Gastroesophageal sphincter (tissue), 4 donors: ENCODE measurements around the gene ALDOA. TPM values are rescaled to one million over a fixed set of nuclear protein-coding genes. Genes with fewer than 3 reads are reported as not detected.

Experiments used
- ATAC-seq: fragments of 150-250 bp; one replicate; pipeline ENCODE4 v1.9.1; 2016; ENCODE audit warnings: mild to moderate bottlenecking, moderate library complexity
- H3K27ac ChIP-seq, 4 donors: fragments of 200-600 bp; sonication (generic) in 3 of 4; 1 replicate in 3 of 4; 2 replicates in 1 of 4; pipeline ENCODE4 v1.5.1; 2016 to 2019
- H3K27me3 ChIP-seq: fragments of 200-600 bp; sonication (generic); one replicate; pipeline ENCODE4 v1.5.1; 2019
- H3K36me3 ChIP-seq, 2 donors: fragments of 200-600 bp; sonication (generic); one replicate each; pipeline ENCODE4 v1.5.1; 2019; ENCODE audit warnings: control low read depth in 1 of 2
- H3K4me1 ChIP-seq, 3 donors: fragments of 200-600 bp; sonication (generic); 1 replicate in 2 of 3; 2 replicates in 1 of 3; pipeline ENCODE4 v1.5.1; 2016 to 2019; ENCODE audit warnings: control low read depth in 2 of 3
- H3K4me3 ChIP-seq, 2 donors: fragments of 200-600 bp; sonication (generic); one replicate each; pipeline ENCODE4 v1.5.1; 2019; ENCODE audit warnings: mild to moderate bottlenecking in 1 of 2, moderate library complexity in 1 of 2
- H3K9me3 ChIP-seq, 3 donors: fragments of 200-600 bp; sonication (generic); one replicate each; pipeline ENCODE4 v1.5.1; 2017 to 2019; ENCODE audit warnings: control low read depth in 2 of 3
- EP300 ChIP-seq: sonication (generic); formaldehyde crosslinking; IDR thresholded peaks from one replicate; pipeline ENCODE4 v1.6.1; 2017; ENCODE audit warnings: antibody characterized with exemption, mild to moderate bottlenecking
- POLR2A ChIP-seq, 2 donors: fragments of 450-650 bp; IDR thresholded peaks; one replicate each; pipeline ENCODE4 v1.6.1; 2017; ENCODE audit warnings: antibody characterized with exemption in 2 of 2, mild to moderate bottlenecking in 2 of 2, moderate library complexity in 1 of 2
- POLR2AphosphoS5 ChIP-seq: sonication (generic); formaldehyde crosslinking; IDR thresholded peaks from one replicate; pipeline ENCODE4 v1.6.1; 2017; ENCODE audit warnings: antibody characterized with exemption
- WGBS, 2 donors: methylation state at CpG; one replicate each; pipeline ENCODE4 v1.1.5; 2018; ENCODE audit warnings: low coverage in 1 of 2; 5-methylcytosine and 5-hydroxymethylcytosine counted together
- total RNA-seq, 4 donors: library from RNA; depleted of rRNA; stranded (reverse); fragments of >200 nt; gene quantifications; one replicate each; pipeline ENCODE4 v1.1.0, GENCODE V29; 2016
- TF ChIP-seq, protein P1 (sequence below), 4 experiments: fragments of 200-600 bp in 2 of 4; fragments of 450-650 bp in 2 of 4; sonication (generic) in 1 of 4; IDR thresholded peaks; one replicate each; pipeline ENCODE4 v1.5.1; 2017 to 2019; ENCODE audit warnings: antibody characterized with exemption in 4 of 4, mild to moderate bottlenecking in 2 of 4, moderate library complexity in 2 of 4

Gene ALDOA
- total RNA-seq, 4 donors from 2014 or later = 1,018 to 1,914 (median 1,258) TPM

DNA sequence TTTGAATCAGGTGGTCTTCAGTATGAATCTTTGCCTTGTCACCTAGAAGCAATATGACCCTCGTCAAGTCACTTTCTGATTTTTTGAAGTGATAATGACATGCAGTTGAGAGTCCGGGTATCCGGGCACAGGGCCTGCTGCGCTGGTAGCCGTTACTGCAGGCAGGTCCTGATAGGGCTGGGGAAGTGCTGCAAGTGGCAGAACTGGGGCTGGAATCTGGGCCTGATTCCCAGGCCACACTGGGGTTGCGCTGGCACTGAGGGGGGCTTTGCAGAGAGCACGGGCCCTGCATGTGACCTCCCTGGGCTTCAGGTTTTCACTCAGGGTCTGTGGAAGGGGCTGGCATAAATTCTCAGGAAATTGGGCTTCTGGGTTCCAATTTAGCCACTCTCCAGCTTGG is 13.2 kb downstream of the ALDOA start:
- H3K4me1 ChIP-seq = peaks cover 0 to 45% (median 17%) of the 10 kb centered on the region in 3 donors
- TF ChIP-seq POLR2AphosphoS5 (no peak), POLR2A (IDR thresholded peaks at IDR 0.05) (no peak), EP300 (no peak)
- TF ChIP-seq, protein P1, sequence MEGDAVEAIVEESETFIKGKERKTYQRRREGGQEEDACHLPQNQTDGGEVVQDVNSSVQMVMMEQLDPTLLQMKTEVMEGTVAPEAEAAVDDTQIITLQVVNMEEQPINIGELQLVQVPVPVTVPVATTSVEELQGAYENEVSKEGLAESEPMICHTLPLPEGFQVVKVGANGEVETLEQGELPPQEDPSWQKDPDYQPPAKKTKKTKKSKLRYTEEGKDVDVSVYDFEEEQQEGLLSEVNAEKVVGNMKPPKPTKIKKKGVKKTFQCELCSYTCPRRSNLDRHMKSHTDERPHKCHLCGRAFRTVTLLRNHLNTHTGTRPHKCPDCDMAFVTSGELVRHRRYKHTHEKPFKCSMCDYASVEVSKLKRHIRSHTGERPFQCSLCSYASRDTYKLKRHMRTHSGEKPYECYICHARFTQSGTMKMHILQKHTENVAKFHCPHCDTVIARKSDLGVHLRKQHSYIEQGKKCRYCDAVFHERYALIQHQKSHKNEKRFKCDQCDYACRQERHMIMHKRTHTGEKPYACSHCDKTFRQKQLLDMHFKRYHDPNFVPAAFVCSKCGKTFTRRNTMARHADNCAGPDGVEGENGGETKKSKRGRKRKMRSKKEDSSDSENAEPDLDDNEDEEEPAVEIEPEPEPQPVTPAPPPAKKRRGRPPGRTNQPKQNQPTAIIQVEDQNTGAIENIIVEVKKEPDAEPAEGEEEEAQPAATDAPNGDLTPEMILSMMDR (IDR thresholded peaks at IDR 0.05) = no peak
- peaks cover 0 to 69% of the 10 kb centered on the region in 2 donors for H3K36me3 ChIP-seq
- no peak overlapping the region for H3K4me3 ChIP-seq
- WGBS, 2 donors = 72 to 80% methylated on average over 1 to 2 of the region's 7 CpGs
- ATAC-seq = no peak
- no peak overlapping the region for H3K27ac ChIP-seq
- no peaks in the 10 kb centered on the region for H3K9me3 ChIP-seq
- no peaks in the 10 kb centered on the region for H3K27me3 ChIP-seq

GRCh38 chr16:30079480-30079879 is 13.9 kb downstream of the ALDOA start:
- no peak for ATAC-seq
- Histone ChIP-seq H3K36me3 (peaks cover 0 to 75% of the 10 kb centered on the region in 2 donors), H3K9me3 (no peaks in the 10 kb centered on the region), H3K4me3 (no peak overlapping the region), H3K27me3 (no peaks in the 10 kb centered on the region), H3K4me1 (peaks cover 0 to 45% (median 17%) of the 10 kb centered on the region in 3 donors), H3K27ac (no peak overlapping the region)
- TF ChIP-seq POLR2A (IDR thresholded peaks at IDR 0.05) = no peak
- no peak for TF ChIP-seq POLR2AphosphoS5
- TF ChIP-seq, protein P1 (IDR thresholded peaks at IDR 0.05) = no peak
- TF ChIP-seq EP300 = no peak
- 74 to 80% methylated on average over 1 to 7 of the region's 7 CpGs for WGBS, 2 donors

DNA sequence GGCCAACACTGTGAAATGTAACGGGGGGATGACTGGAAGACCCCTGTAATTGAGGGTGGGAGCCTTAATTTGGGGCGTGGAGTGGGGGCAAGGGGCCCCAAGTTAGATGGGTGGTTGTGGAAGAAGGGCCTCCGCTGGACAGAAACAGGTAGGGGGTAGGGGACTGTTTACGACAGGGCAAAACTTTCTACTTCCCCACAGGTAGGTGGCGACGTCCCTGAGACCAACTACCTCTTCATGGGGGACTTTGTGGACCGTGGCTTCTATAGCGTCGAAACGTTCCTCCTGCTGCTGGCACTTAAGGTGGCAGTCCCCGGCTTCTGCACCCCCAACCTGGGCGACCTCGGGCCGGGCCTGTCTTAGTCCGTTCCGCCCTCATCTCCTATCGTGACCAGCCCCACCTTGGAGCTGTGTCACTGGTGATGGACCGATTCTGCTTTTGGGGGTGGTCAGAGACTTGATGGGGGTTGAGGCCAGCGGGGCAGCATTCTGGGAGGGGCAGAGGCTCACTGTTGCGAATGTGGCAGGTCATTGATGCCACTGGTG is 17.1 kb downstream of the ALDOA start:
- no peak for ATAC-seq
- H3K4me3 ChIP-seq = no peak overlapping the region
- H3K36me3 ChIP-seq = peaks cover 0 to 84% of the 10 kb centered on the region in 2 donors
- WGBS, 2 donors = 84 to 100% methylated on average over 1 to 7 of the region's 20 CpGs
- peaks cover 0 to 40% (median 7%) of the 10 kb centered on the region in 3 donors for H3K4me1 ChIP-seq
- H3K27ac ChIP-seq = no peak overlapping the region
- H3K9me3 ChIP-seq = no peaks in the 10 kb centered on the region
- TF ChIP-seq POLR2AphosphoS5 (no peak), POLR2A (IDR thresholded peaks at IDR 0.05) (no peak), EP300 (no peak)
- TF ChIP-seq, protein P1 (IDR thresholded peaks at IDR 0.05) = no peak
- H3K27me3 ChIP-seq = no peaks in the 10 kb centered on the region

DNA sequence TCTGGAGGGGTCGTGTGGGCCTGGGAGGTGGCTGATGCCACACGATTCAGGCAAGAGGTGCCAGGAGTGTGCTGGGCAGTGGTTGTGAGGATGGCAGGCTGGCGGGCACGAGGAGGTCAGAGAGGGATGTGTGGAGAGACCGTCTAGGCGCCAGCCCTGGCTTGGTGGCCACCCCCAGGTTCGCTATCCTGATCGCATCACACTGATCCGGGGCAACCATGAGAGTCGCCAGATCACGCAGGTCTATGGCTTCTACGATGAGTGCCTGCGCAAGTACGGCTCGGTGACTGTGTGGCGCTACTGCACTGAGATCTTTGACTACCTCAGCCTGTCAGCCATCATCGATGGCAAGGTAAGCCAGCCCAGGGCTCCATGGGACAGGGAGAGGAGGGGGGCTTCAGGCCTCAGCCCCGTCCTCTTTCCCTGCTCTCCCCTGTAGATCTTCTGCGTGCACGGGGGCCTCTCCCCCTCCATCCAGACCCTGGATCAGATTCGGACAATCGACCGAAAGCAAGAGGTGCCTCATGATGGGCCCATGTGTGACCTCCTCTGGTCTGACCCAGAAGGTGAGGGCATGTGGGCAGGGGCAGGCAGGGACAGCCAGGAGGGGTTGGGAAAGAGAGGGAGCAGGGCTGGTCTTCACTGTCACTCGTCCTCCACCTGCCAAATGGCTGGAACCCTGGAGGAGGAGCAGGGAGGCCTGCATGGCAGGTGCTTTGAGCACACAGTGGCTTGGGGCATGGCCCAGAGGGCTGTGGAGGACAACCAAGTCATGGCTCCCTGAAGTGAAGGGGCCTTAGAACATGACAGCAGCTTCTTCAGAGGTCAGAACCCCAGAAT is 17.9 kb downstream of the ALDOA start:
- Histone ChIP-seq H3K4me1 (peaks cover 0 to 32% (median 5%) of the 10 kb centered on the region in 3 donors), H3K9me3 (no peaks in the 10 kb centered on the region), H3K27me3 (no peaks in the 10 kb centered on the region), H3K4me3 (no peak overlapping the region), H3K36me3 (peaks cover 0 to 75% of the 10 kb centered on the region in 2 donors), H3K27ac (no peak overlapping the region)
- ATAC-seq = no peak
- no peak for TF ChIP-seq POLR2A (IDR thresholded peaks at IDR 0.05)
- TF ChIP-seq POLR2AphosphoS5 = no peak
- no peak for TF ChIP-seq EP300
- TF ChIP-seq, protein P1 (IDR thresholded peaks at IDR 0.05) = no peak
- WGBS, 2 donors = 17% methylated on average over 1 of the region's 24 CpGs; no CpG with 5 or more reads in 1 of the 2 donors
